H1 (cell line): ENCODE results near the gene PHACTR2.

Experiments used
- SP1 ChIP-seq: IDR thresholded peaks from 2 replicates; pipeline ENCODE4 v1.6.1; 2011; ENCODE audit warnings: low read depth, low read length
- YY1 ChIP-seq: IDR thresholded peaks from 2 replicates; pipeline ENCODE4 v1.6.1; 2011; ENCODE audit warnings: low read depth, mild to moderate bottlenecking, low read length
- ZNF274 ChIP-seq: IDR thresholded peaks from 2 replicates; pipeline ENCODE4 v1.7.0; 2012; ENCODE audit warnings: low read length, borderline replicate concordance; ENCODE audit errors: extremely low read depth
- TF ChIP-seq, protein P1 (sequence below), 3 experiments: IDR thresholded peaks; 1 replicate in 2 of 3; 2 replicates in 1 of 3; pipeline versions ENCODE4 v1.5.1 to v1.6.1; 2011; ENCODE audit warnings: low read length in 3 of 3, mild to moderate bottlenecking in 3 of 3, inconsistent platforms in 2 of 3, low read depth in 1 of 3, moderate library complexity in 1 of 3; ENCODE audit not compliant: insufficient read depth in 1 of 3; ENCODE audit errors: control extremely low read depth in 1 of 3

DNA sequence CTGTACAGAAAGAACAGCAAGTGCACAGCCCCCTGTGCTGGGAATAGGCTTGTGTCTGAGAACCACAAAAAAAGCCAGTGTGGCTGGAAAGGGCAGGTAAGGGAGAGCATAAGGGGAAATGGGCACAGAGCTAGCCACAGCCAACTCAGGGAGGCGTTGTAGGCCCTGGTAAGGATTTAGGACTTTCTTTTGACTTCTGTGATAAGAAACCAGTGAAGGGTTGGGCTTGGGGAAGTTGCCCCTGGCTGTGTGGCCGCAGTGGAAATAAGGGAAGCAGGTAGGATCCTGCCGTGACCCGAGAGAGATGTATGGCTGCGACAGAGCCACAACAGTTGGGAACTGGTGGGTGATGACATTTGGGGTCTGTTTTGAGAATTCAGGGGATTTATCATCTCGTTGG lies 30.0 kb upstream of the PHACTR2 start:
- TF ChIP-seq ZNF274 (no peak), YY1 (no peak), SP1 (no peak)
- TF ChIP-seq, protein P1, sequence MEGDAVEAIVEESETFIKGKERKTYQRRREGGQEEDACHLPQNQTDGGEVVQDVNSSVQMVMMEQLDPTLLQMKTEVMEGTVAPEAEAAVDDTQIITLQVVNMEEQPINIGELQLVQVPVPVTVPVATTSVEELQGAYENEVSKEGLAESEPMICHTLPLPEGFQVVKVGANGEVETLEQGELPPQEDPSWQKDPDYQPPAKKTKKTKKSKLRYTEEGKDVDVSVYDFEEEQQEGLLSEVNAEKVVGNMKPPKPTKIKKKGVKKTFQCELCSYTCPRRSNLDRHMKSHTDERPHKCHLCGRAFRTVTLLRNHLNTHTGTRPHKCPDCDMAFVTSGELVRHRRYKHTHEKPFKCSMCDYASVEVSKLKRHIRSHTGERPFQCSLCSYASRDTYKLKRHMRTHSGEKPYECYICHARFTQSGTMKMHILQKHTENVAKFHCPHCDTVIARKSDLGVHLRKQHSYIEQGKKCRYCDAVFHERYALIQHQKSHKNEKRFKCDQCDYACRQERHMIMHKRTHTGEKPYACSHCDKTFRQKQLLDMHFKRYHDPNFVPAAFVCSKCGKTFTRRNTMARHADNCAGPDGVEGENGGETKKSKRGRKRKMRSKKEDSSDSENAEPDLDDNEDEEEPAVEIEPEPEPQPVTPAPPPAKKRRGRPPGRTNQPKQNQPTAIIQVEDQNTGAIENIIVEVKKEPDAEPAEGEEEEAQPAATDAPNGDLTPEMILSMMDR (IDR thresholded peaks at IDR 0.05; ENCODE audit: control extremely low read depth in 1 of 3, insufficient read depth in 1 of 3, low read depth in 1 of 3, low read length in 3 of 3): peak in 2 of 3 experiments; percentile 18 to 34; a peak in 2 of 4 replicates
